Activated naive CD8-positive, alpha-beta T cell treated with anti-CD3 and anti-CD28 coated beads for 36 hours (primary cell): Measurements from ENCODE around the gene VIPR2. TPM values are rescaled to one million over a fixed set of nuclear protein-coding genes. Genes with fewer than 3 reads are reported as not detected.

Experiments used
- DNase-seq: peaks from one replicate; pipeline ENCODE4 v3.0.0; 2021
- H3K27ac Mint-ChIP-seq: one replicate; pipeline ENCODE4 v1.8.0; 2022; ENCODE audit warnings: mild to moderate bottlenecking, moderate library complexity, mixed read lengths
- H3K27me3 Mint-ChIP-seq: one replicate; pipeline ENCODE4 v1.8.0; 2022; ENCODE audit warnings: mild to moderate bottlenecking, mixed read lengths
- H3K36me3 Mint-ChIP-seq: one replicate; pipeline ENCODE4 v1.8.0; 2021; ENCODE audit warnings: mild to moderate bottlenecking, mixed read lengths
- H3K4me1 Mint-ChIP-seq: one replicate; pipeline ENCODE4 v1.8.0; 2021; ENCODE audit warnings: mixed read lengths
- H3K4me3 Mint-ChIP-seq: one replicate; pipeline ENCODE4 v1.8.0; 2022; ENCODE audit warnings: mild to moderate bottlenecking, moderate library complexity, mixed read lengths
- H3K9me3 Mint-ChIP-seq: one replicate; pipeline ENCODE4 v1.8.0; 2022; ENCODE audit warnings: mixed read lengths
- total RNA-seq, 2 experiments: library from RNA; stranded (reverse); gene quantifications; one replicate each; pipeline ENCODE4 v1.2.3, GENCODE V29; 2021

VIPR2 gene
- total RNA-seq, 2 experiments from 2014 or later = not detected

GRCh38 chr7:159038066-159038465 is 106.6 kb downstream of the VIPR2 start:
- no peak for DNase-seq
- H3K9me3 Mint-ChIP-seq = no peaks in the 10 kb centered on the region
- H3K36me3 Mint-ChIP-seq = peaks cover 2% of the 10 kb centered on the region
- no peak overlapping the region for H3K4me3 Mint-ChIP-seq
- H3K4me1 Mint-ChIP-seq = peaks cover 2% of the 10 kb centered on the region
- peaks cover 10% of the 10 kb centered on the region for H3K27me3 Mint-ChIP-seq
- no peak overlapping the region for H3K27ac Mint-ChIP-seq

GRCh38 chr7:159036916-159037605 is 107.6 kb downstream of the VIPR2 start:
- H3K9me3 Mint-ChIP-seq = no peaks in the 10 kb centered on the region
- H3K27ac Mint-ChIP-seq = no peak overlapping the region
- H3K36me3 Mint-ChIP-seq = no peaks in the 10 kb centered on the region
- no peak overlapping the region for H3K4me3 Mint-ChIP-seq
- peaks cover 2% of the 10 kb centered on the region for H3K4me1 Mint-ChIP-seq
- no peak for DNase-seq
- peaks cover 13% of the 10 kb centered on the region for H3K27me3 Mint-ChIP-seq

GRCh38 chr7:159035571-159036073 is 109.0 kb downstream of the VIPR2 start:
- peaks cover 28% of the 10 kb centered on the region for H3K27me3 Mint-ChIP-seq

GRCh38 chr7:159034988-159035387 is 109.7 kb downstream of the VIPR2 start:
- Mint-ChIP-seq H3K36me3 (no peaks in the 10 kb centered on the region), H3K4me3 (no peak overlapping the region), H3K4me1 (peaks cover 3% of the 10 kb centered on the region), H3K9me3 (no peaks in the 10 kb centered on the region), H3K27ac (no peak overlapping the region), H3K27me3 (peaks cover 31% of the 10 kb centered on the region)
- DNase-seq = no peak

More at GRCh38 chr7:159035571-159036073, 109.0 kb downstream of the VIPR2 start:
- Mint-ChIP-seq H3K36me3 (no peaks in the 10 kb centered on the region), H3K4me1 (peaks cover 3% of the 10 kb centered on the region), H3K4me3 (no peak overlapping the region), H3K9me3 (no peaks in the 10 kb centered on the region), H3K27ac (no peak overlapping the region)
- no peak for DNase-seq

GRCh38 chr7:159034394-159034793 is 110.3 kb downstream of the VIPR2 start:
- Mint-ChIP-seq H3K9me3 (no peaks in the 10 kb centered on the region), H3K27ac (no peak overlapping the region), H3K4me1 (peaks cover 3% of the 10 kb centered on the region), H3K4me3 (no peak overlapping the region), H3K27me3 (peaks cover 35% of the 10 kb centered on the region), H3K36me3 (no peaks in the 10 kb centered on the region)
- DNase-seq = no peak

- peaks cover 37% of the 10 kb centered on the region for H3K27me3 Mint-ChIP-seq
- no peak overlapping the region for H3K4me3 Mint-ChIP-seq
- peaks cover 3% of the 10 kb centered on the region for H3K4me1 Mint-ChIP-seq
- no peaks in the 10 kb centered on the region for H3K36me3 Mint-ChIP-seq
- no peaks in the 10 kb centered on the region for H3K9me3 Mint-ChIP-seq
- no peak overlapping the region for H3K27ac Mint-ChIP-seq
- no peak for DNase-seq
Observed at GRCh38 chr7:159033956-159034355, 110.7 kb downstream of the VIPR2 start.

GRCh38 chr7:159033473-159033825 is 111.2 kb downstream of the VIPR2 start:
- Mint-ChIP-seq H3K27ac (no peak overlapping the region), H3K36me3 (no peaks in the 10 kb centered on the region), H3K4me1 (peaks cover 3% of the 10 kb centered on the region), H3K27me3 (peaks cover 39% of the 10 kb centered on the region), H3K9me3 (no peaks in the 10 kb centered on the region), H3K4me3 (no peak overlapping the region)
- no peak for DNase-seq

- no peaks in the 10 kb centered on the region for H3K36me3 Mint-ChIP-seq
- peaks cover 40% of the 10 kb centered on the region for H3K27me3 Mint-ChIP-seq
- H3K27ac Mint-ChIP-seq = no peak overlapping the region
- DNase-seq = no peak
- peaks cover 1% of the 10 kb centered on the region for H3K4me1 Mint-ChIP-seq
- no peaks in the 10 kb centered on the region for H3K9me3 Mint-ChIP-seq
- no peak overlapping the region for H3K4me3 Mint-ChIP-seq
Observed at GRCh38 chr7:159032753-159033472, 111.8 kb downstream of the VIPR2 start.

- H3K27me3 Mint-ChIP-seq = peaks cover 42% of the 10 kb centered on the region
- H3K27ac Mint-ChIP-seq = no peak overlapping the region
- no peaks in the 10 kb centered on the region for H3K9me3 Mint-ChIP-seq
- no peak overlapping the region for H3K4me3 Mint-ChIP-seq
- H3K4me1 Mint-ChIP-seq = peaks cover 1% of the 10 kb centered on the region
- H3K36me3 Mint-ChIP-seq = no peaks in the 10 kb centered on the region
- DNase-seq = no peak
Observed at GRCh38 chr7:159032322-159032721, 112.3 kb downstream of the VIPR2 start.

GRCh38 chr7:159031750-159032149 is 112.9 kb downstream of the VIPR2 start:
- Mint-ChIP-seq H3K9me3 (no peaks in the 10 kb centered on the region), H3K27me3 (peaks cover 44% of the 10 kb centered on the region), H3K27ac (no peak overlapping the region), H3K4me1 (peaks cover 3% of the 10 kb centered on the region), H3K36me3 (no peaks in the 10 kb centered on the region), H3K4me3 (no peak overlapping the region)
- no peak for DNase-seq

GRCh38 chr7:159031135-159031701 is 113.4 kb downstream of the VIPR2 start:
- no peak for DNase-seq
- H3K4me3 Mint-ChIP-seq = no peak overlapping the region
- H3K9me3 Mint-ChIP-seq = no peaks in the 10 kb centered on the region
- H3K4me1 Mint-ChIP-seq = peaks cover 8% of the 10 kb centered on the region
- H3K36me3 Mint-ChIP-seq = no peaks in the 10 kb centered on the region
- peaks cover 49% of the 10 kb centered on the region for H3K27me3 Mint-ChIP-seq
- no peak overlapping the region for H3K27ac Mint-ChIP-seq

- H3K27ac Mint-ChIP-seq = no peak overlapping the region
- H3K36me3 Mint-ChIP-seq = no peaks in the 10 kb centered on the region
- no peaks in the 10 kb centered on the region for H3K9me3 Mint-ChIP-seq
- peaks cover 51% of the 10 kb centered on the region for H3K27me3 Mint-ChIP-seq
- H3K4me1 Mint-ChIP-seq = peaks cover 10% of the 10 kb centered on the region
- no peak overlapping the region for H3K4me3 Mint-ChIP-seq
- peak; percentile 22 for DNase-seq
Observed at GRCh38 chr7:159030490-159031134, 114.1 kb downstream of the VIPR2 start.

- Mint-ChIP-seq H3K4me1 (peaks cover 10% of the 10 kb centered on the region), H3K9me3 (no peaks in the 10 kb centered on the region), H3K27me3 (peaks cover 62% of the 10 kb centered on the region), H3K27ac (no peak overlapping the region), H3K4me3 (no peak overlapping the region), H3K36me3 (no peaks in the 10 kb centered on the region)
- DNase-seq = no peak
Observed at GRCh38 chr7:159028508-159029401, 115.9 kb downstream of the VIPR2 start.

GRCh38 chr7:159027789-159028507 is 116.7 kb downstream of the VIPR2 start:
- Mint-ChIP-seq H3K27ac (no peak overlapping the region), H3K4me3 (no peak overlapping the region), H3K9me3 (no peaks in the 10 kb centered on the region), H3K36me3 (no peaks in the 10 kb centered on the region), H3K27me3 (peaks cover 68% of the 10 kb centered on the region), H3K4me1 (peaks cover 13% of the 10 kb centered on the region)
- DNase-seq = no peak
